Measurements from ENCODE around the gene RNU1-2.
A peak's percentile ranks its signal among the peaks of the same experiment; 100 is the strongest.
"Not testable (repeated sequence)": the region's sequence is repeated elsewhere in the genome, so short reads cannot be mapped to it uniquely, and the experiment has no call there.

Gene RNU1-2

GRCh38 chr1:16882986-16883385 is 12.8 kb upstream of the RNU1-2 start:
- DNase-seq (ENCODE audit: low spot score) = no peak
- no peak for TF ChIP-seq CTCF (IDR thresholded peaks at IDR 0.05; ENCODE audit: borderline replicate concordance, control extremely low read depth, extremely low read depth, insufficient read depth, missing control alignments)
- in situ Hi-C loops (cut with MboI; ENCODE audit: low sequenced_read_pairs, unreplicated experiment) = no loop called here

- in situ Hi-C loops (cut with MboI; ENCODE audit: low sequenced_read_pairs, unreplicated experiment); DNase-seq (ENCODE audit: low spot score): not testable (repeated sequence)
Observed at GRCh38 chr1:16884487-16884886, 11.3 kb upstream of the RNU1-2 start.

GRCh38 chr1:16886860-16887605 is 8.7 kb upstream of the RNU1-2 start:
- DNase-seq (ENCODE audit: low spot score) = no peak
- TF ChIP-seq CTCF (IDR thresholded peaks at IDR 0.05; ENCODE audit: borderline replicate concordance, control extremely low read depth, extremely low read depth, insufficient read depth, missing control alignments) = no peak
- in situ Hi-C loops (cut with MboI; ENCODE audit: low sequenced_read_pairs, unreplicated experiment) = no loop called here

GRCh38 chr1:16888860-16889816 is 6.6 kb upstream of the RNU1-2 start:
- in situ Hi-C loops (cut with MboI; ENCODE audit: low sequenced_read_pairs, unreplicated experiment) = no loop called here
- DNase-seq (ENCODE audit: low spot score) = peak; percentile 62
- peak; percentile 27 for TF ChIP-seq CTCF (IDR thresholded peaks at IDR 0.05; ENCODE audit: borderline replicate concordance, control extremely low read depth, extremely low read depth, insufficient read depth, missing control alignments)

GRCh38 chr1:16890539-16891021 is 5.2 kb upstream of the RNU1-2 start:
- DNase-seq (ENCODE audit: low spot score); in situ Hi-C loops (cut with MboI; ENCODE audit: low sequenced_read_pairs, unreplicated experiment): not testable (repeated sequence)

- in situ Hi-C loops (cut with MboI; ENCODE audit: low sequenced_read_pairs, unreplicated experiment); DNase-seq (ENCODE audit: low spot score): not testable (repeated sequence)
Observed at GRCh38 chr1:16891057-16891456, 4.7 kb upstream of the RNU1-2 start.

- in situ Hi-C loops (cut with MboI; ENCODE audit: low sequenced_read_pairs, unreplicated experiment); DNase-seq (ENCODE audit: low spot score): not testable (repeated sequence)
Observed at GRCh38 chr1:16892978-16893525, 2.7 kb upstream of the RNU1-2 start.

GRCh38 chr1:16893796-16894195 is 2.0 kb upstream of the RNU1-2 start:
- DNase-seq (ENCODE audit: low spot score); in situ Hi-C loops (cut with MboI; ENCODE audit: low sequenced_read_pairs, unreplicated experiment): not testable (repeated sequence)

- in situ Hi-C loops (cut with MboI; ENCODE audit: low sequenced_read_pairs, unreplicated experiment); DNase-seq (ENCODE audit: low spot score): not testable (repeated sequence)
Observed at GRCh38 chr1:16894338-16894737, 1.4 kb upstream of the RNU1-2 start.

- DNase-seq (ENCODE audit: low spot score); in situ Hi-C loops (cut with MboI; ENCODE audit: low sequenced_read_pairs, unreplicated experiment): not testable (repeated sequence)
Observed at GRCh38 chr1:16895233-16895597, 565 bp upstream of the RNU1-2 start.

- in situ Hi-C loops (cut with MboI; ENCODE audit: low sequenced_read_pairs, unreplicated experiment); DNase-seq (ENCODE audit: low spot score): not testable (repeated sequence)
Observed at GRCh38 chr1:16896316-16897055, 706 bp downstream of the RNU1-2 start.

- in situ Hi-C loops (cut with MboI; ENCODE audit: low sequenced_read_pairs, unreplicated experiment); DNase-seq (ENCODE audit: low spot score): not testable (repeated sequence)
Observed at GRCh38 chr1:16897653-16898052, 1.9 kb downstream of the RNU1-2 start.

- DNase-seq (ENCODE audit: low spot score); in situ Hi-C loops (cut with MboI; ENCODE audit: low sequenced_read_pairs, unreplicated experiment): not testable (repeated sequence)
Observed at GRCh38 chr1:16898298-16898697, 2.5 kb downstream of the RNU1-2 start.

GRCh38 chr1:16899020-16899419 is 3.2 kb downstream of the RNU1-2 start:
- DNase-seq (ENCODE audit: low spot score); in situ Hi-C loops (cut with MboI; ENCODE audit: low sequenced_read_pairs, unreplicated experiment): not testable (repeated sequence)

Measured in GM13976 (cell line).